Neural cell (in vitro differentiated cells): ENCODE measurements around the gene C16orf74.

Source experiments
- CTCF ChIP-seq: fragments of 450-650 bp; IDR thresholded peaks from 2 replicates; pipeline ENCODE4 v1.5.1; 2014; ENCODE audit warnings: antibody characterized with exemption, mild to moderate bottlenecking, moderate library complexity; ENCODE audit not compliant: poor library complexity, severe bottlenecking
- EP300 ChIP-seq: fragments of 450-650 bp; conservative IDR thresholded peaks from 2 replicates; pipeline ENCODE4 v1.6.1; 2014; ENCODE audit warnings: antibody characterized with exemption, mild to moderate bottlenecking, moderate library complexity; ENCODE audit not compliant: poor library complexity, severe bottlenecking
- EZH2 ChIP-seq: fragments of 200-600, 300-800 bp; shearing (Covaris generic), sonication (generic); IDR thresholded peaks from 2 replicates; pipeline ENCODE4 v1.6.1; 2014; ENCODE audit warnings: antibody characterized with exemption, low read length, borderline replicate concordance, mild to moderate bottlenecking; ENCODE audit not compliant: insufficient read depth, poor library complexity, severe bottlenecking
- MXI1 ChIP-seq: fragments of 450-650 bp; conservative IDR thresholded peaks from 2 replicates; pipeline ENCODE4 v1.6.1; 2014; ENCODE audit warnings: antibody characterized with exemption, mild to moderate bottlenecking; ENCODE audit not compliant: poor library complexity, severe bottlenecking
- REST ChIP-seq: IDR thresholded peaks from 2 replicates; pipeline ENCODE4 v1.6.1; 2012; ENCODE audit warnings: borderline replicate concordance
- SMC3 ChIP-seq: fragments of 450-650 bp; conservative IDR thresholded peaks from 2 replicates; pipeline ENCODE4 v1.6.1; 2014; ENCODE audit warnings: antibody characterized with exemption, mild to moderate bottlenecking, moderate library complexity; ENCODE audit not compliant: poor library complexity

- no peak for TF ChIP-seq EZH2
- TF ChIP-seq SMC3, result no peak
- no peak for TF ChIP-seq EP300
- TF ChIP-seq CTCF, result no peak
- TF ChIP-seq MXI1, result no peak
- TF ChIP-seq REST, result no peak
Observed at GRCh38 chr16:85659336-85659735, 91.6 kb downstream of the C16orf74 start.
